GM18505 (cell line): ENCODE data around the gene RAPSN.
A peak's percentile ranks its signal among the peaks of the same experiment; 100 is the strongest.

Experiments
- ATAC-seq: cut with Tn5 transposase; IDR thresholded peaks from one replicate; pipeline ENCODE4 v1.9.1; 2021; ENCODE audit not compliant: unreplicated experiment
- POLR2A ChIP-seq: IDR thresholded peaks from 4 replicates; pipeline ENCODE4 v1.6.1; 2011; ENCODE audit warnings: borderline replicate concordance; ENCODE audit not compliant: insufficient read depth, insufficient read length; ENCODE audit errors: extremely low read depth

RAPSN gene

GRCh38 chr11:47415091-47415854, 33.7 kb downstream of the RAPSN start:
- ATAC-seq: no peak

GRCh38 chr11:47414685-47415070, 34.3 kb downstream of the RAPSN start:
- ATAC-seq: no peak
- no peak for TF ChIP-seq POLR2A

More at GRCh38 chr11:47415091-47415854, 33.7 kb downstream of the RAPSN start:
- no peak for TF ChIP-seq POLR2A

DNA sequence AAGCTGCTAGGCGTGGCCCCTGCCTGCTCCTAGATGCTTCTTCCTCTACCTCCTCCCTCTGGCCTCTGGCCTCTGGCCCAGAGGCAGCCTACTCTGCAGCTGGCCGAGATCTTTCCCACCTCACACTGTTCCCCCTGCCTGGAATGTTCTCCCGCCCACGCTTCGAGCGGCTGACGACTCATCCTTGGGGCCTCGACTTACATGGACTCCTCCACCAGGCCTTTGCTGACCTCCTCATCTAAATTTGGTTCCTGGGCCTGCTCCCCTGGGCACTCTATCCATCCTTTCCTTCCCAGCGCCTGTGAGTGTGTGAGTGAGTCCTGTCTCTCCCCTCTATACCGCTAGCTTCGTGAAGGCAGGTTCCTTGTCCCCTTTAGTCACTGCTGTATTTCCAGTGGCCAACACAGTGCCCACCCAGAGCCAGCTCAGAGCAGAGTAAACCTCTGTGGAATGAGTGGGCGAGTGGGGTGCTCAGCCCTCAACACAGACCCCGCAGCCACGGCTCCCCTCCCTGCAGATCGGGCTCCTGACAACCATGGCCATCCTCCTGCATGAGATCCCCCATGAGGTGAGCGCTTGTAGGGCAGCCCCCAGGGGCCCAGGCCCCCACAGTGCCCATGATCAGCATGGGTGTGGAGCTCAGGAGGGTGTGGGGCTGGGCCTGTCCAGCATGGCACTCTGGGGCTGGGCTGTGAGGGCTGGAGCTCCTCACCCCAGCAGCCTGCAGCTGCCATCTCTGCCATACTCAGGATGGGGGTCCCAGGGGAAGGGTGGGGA, 34.8 kb downstream of the RAPSN start:
- ATAC-seq: no peak
- TF ChIP-seq POLR2A: no peak

- TF ChIP-seq POLR2A: no peak
- ATAC-seq: no peak
These were observed 35.6 kb downstream of the RAPSN start for GRCh38 chr11:47413351-47413750.

DNA sequence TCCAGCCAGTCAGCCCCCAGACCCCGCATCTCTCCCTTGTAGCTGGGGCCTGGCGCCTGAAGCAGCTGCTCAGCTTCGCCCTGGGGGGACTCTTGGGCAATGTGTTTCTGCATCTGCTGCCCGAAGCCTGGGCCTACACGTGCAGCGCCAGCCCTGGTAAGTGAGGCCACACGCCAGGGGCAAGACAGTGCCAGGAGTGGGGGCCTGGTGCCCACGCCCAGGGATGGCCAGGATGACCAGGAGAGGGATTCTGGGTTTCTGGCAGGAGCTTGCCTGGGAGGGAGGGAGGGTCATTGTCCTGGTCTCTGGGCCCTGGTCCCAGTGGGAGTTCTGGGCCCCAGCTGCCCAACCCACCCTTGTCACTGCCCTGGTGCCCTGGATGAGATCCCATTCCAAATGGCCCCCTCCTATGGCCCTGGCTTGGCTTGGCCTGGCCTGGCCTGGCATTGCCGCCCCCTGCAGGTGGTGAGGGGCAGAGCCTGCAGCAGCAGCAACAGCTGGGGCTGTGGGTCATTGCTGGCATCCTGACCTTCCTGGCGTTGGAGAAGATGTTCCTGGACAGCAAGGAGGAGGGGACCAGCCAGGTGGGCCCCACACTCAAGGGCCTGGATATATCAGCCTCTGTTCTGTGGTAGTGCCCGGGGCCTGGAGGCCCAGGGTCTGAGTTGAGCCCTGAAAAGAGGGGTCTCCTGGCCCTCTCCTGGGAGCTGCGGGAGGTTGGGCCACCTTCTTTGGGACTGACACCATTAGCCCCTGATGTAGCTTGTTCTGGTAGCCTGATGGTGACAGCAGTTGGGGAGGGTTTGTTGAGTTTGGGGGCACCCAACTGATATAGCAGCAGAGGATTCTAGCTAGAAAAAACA, 36.8 kb downstream of the RAPSN start:
- TF ChIP-seq POLR2A: no peak
- ATAC-seq: no peak

DNA sequence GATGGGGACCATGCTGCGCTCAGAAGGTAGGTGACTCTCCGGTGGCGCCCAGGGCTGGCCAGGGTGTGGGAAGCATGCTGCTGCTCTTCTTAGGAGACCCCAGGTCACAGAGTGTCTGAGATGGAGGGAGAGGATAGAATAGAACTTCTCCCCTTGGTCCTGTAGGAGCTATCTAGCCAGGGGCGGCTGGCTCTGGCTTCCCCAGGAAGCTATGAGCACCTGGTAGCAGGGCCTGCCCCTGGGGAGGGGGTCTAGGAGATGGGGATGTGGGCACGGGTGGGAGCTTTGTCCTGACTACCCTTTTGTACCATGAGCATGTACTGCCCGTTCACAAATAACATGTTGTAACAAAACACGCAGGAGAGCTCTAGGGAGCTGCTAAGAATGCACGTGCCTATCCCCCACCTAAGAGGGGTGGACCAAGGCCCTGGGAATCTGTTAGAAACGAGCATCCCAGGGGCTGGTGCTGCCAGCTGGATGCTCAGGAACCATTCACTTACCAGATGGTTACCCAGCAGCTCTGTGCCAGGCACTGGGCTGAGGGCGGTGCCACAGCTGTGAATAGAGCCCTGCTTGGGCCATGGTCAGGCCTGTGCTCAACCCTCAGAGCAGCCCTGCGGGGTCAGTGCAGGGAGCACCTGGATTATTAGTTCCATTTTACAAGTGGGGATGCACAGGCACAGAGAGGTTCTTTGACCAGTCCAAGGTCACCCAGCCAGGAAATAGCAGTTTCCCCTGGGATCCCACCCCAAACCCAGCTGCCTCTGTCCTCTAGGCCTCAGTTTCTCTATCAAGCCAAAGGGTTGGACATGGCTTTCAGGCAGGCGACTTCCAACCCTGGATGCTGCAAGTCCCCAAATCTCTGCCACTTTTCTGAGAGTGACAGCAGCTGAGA, 38.3 kb downstream of the RAPSN start:
- TF ChIP-seq POLR2A: no peak
- no peak for ATAC-seq

GRCh38 chr11:47409440-47410369, 39.2 kb downstream of the RAPSN start:
- no peak for ATAC-seq

GRCh38 chr11:47408598-47409439, 40.1 kb downstream of the RAPSN start:
- ATAC-seq: no peak
- TF ChIP-seq POLR2A: no peak

More at GRCh38 chr11:47409440-47410369, 39.2 kb downstream of the RAPSN start:
- TF ChIP-seq POLR2A: no peak

DNA sequence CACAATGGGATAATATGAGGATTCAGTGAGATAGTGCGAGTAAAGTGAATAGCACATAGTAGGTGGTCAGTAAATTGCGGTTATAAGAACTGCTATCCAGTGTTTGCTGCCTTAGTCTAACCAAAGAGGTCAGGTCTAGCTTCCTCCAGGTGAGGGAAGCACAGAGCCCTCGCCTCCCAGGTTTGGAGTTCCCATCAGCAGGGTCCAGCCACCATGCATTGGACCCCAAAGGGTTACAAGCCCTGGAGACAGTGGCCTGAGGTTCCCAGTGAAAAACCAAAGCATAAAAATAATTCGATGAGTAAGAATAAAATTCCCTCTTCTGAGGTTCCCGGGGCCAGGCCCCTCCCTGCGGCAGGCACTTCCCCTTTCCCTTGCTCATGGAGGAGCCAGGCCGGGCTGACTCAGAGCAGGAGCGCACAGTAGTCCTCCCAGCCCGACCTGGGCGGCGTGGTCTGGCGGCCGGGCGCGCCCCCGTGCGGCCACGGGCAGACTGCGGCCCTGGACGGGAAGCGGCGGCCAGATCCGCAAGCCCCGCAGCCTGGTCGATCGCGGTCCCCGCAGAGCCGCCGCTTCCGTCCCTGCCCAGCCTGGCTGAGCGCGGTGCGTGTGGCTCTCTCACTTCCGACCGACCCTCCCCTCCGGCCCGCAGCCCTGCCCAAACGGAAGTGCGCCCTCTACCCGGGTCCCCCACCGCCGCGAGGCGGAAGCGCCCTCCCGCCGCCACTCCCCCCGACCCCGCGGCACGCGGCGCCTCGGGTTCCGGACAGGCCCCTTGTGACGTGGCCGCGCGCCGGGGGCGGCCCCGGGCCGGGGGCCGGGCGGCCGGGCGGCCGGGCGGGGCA, 41.0 kb downstream of the RAPSN start, which contains the start of gene SLC39A13:
Gene SLC39A13, plus strand, starts transcription at position 845 of the 845 bp plus-strand sequence. CDS start 1,505 bp downstream, outside the sequence.
- ATAC-seq: peak; percentile 85
- TF ChIP-seq POLR2A: peak; percentile 72
